Measurements from ENCODE around the gene SLC17A1.

GRCh38 chr6:25862199-25862598, 30.3 kb upstream of the SLC17A1 start:
- TF ChIP-seq EZH2 (conservative IDR thresholded peaks at IDR 0.05; ENCODE audit: low read depth, low read length) (no peak), SIN3A (IDR thresholded peaks at IDR 0.05; ENCODE audit: borderline replicate concordance, low read depth, low read length) (no peak), ETV5 (CRISPR knock-in tag; IDR thresholded peaks at IDR 0.05; ENCODE audit: borderline replicate concordance) (no peak), ZNF557 (CRISPR knock-in tag; IDR thresholded peaks at IDR 0.05) (no peak), ZNF10 (CRISPR knock-in tag; IDR thresholded peaks at IDR 0.05; ENCODE audit: borderline replicate concordance, low read depth) (no peak), KLF16 (CRISPR knock-in tag; IDR thresholded peaks at IDR 0.05) (no peak), EP300 (IDR thresholded peaks at IDR 0.05; ENCODE audit: low read depth in 2 of 2, low read length in 2 of 2) (no peak), EP300 (CRISPR knock-in tag; IDR thresholded peaks at IDR 0.05; ENCODE audit: borderline replicate concordance) (no peak), BHLHE40 (IDR thresholded peaks at IDR 0.05; ENCODE audit: low read length) (no peak), NCOA2 (CRISPR knock-in tag; IDR thresholded peaks at IDR 0.05) (no peak), NFRKB (IDR thresholded peaks at IDR 0.05) (no peak), CTCF (CRISPR knock-in tag; IDR thresholded peaks at IDR 0.05) (no peak), ZNF556 (CRISPR knock-in tag; IDR thresholded peaks at IDR 0.05; ENCODE audit: borderline replicate concordance) (no peak), THRA (CRISPR knock-in tag; IDR thresholded peaks at IDR 0.05; ENCODE audit: borderline replicate concordance) (no peak), ZNF678 (CRISPR knock-in tag; IDR thresholded peaks at IDR 0.05) (no peak)

All from HepG2 (cell line).